ENCODE data around the gene CCDC24.
A peak's percentile ranks its signal among the peaks of the same experiment; 100 is the strongest.

Gene CCDC24

GRCh38 chr1:44029260-44029910, 38.0 kb downstream of the CCDC24 start:
- no peak for DNase-seq

GRCh38 chr1:44029911-44030604, 38.7 kb downstream of the CCDC24 start:
- peak; percentile 60 to 83 (median 76) for DNase-seq

- DNase-seq: peak in 2 of 4 experiments; percentile 31 to 40
Measured at GRCh38 chr1:44030605-44031251, 39.3 kb downstream of the CCDC24 start.

GRCh38 chr1:44031252-44032169, 40.1 kb downstream of the CCDC24 start, which contains the start of gene SLC6A9:
Gene SLC6A9, minus strand, starts transcription at chr1:44031462. Its CDS starts 7,185 bp downstream, at chr1:44024277.
- DNase-seq: peak in 3 of 4 experiments; percentile 25 to 37 (median 31)

GRCh38 chr1:44032170-44032790, 40.9 kb downstream of the CCDC24 start:
- DNase-seq: no peak

GRCh38 chr1:44033041-44033575, 41.7 kb downstream of the CCDC24 start:
- no peak for DNase-seq

GRCh38 chr1:44033756-44034155, 42.4 kb downstream of the CCDC24 start:
- DNase-seq: no peak

GRCh38 chr1:44034423-44034822, 43.0 kb downstream of the CCDC24 start:
- no peak for DNase-seq

GRCh38 chr1:44034976-44035716, 43.7 kb downstream of the CCDC24 start:
- no peak for DNase-seq

- no peak for DNase-seq
Measured at GRCh38 chr1:44035726-44036408, 44.5 kb downstream of the CCDC24 start.

GRCh38 chr1:44036409-44037139, 45.2 kb downstream of the CCDC24 start:
- peak; percentile 20 to 57 (median 25) for DNase-seq

- DNase-seq: no peak
Measured at GRCh38 chr1:44037154-44037553, 45.8 kb downstream of the CCDC24 start.

- DNase-seq: no peak
Measured at GRCh38 chr1:44038876-44039657, 47.7 kb downstream of the CCDC24 start.

- DNase-seq: no peak
Measured at GRCh38 chr1:44040418-44040817, 49.0 kb downstream of the CCDC24 start.

- no peak for DNase-seq
Measured at GRCh38 chr1:44040846-44041245, 49.4 kb downstream of the CCDC24 start.

GRCh38 chr1:44043176-44044070, 52.0 kb downstream of the CCDC24 start:
- DNase-seq: no peak

- DNase-seq: no peak
Measured at GRCh38 chr1:44044071-44044801, 52.8 kb downstream of the CCDC24 start.

Data from activated naive CD4-positive, alpha-beta T cell (primary cell).